GM10266 (cell line): ENCODE results near the gene ERC2.

Experiments used
- DNase-seq: peaks from one replicate; pipeline ENCODE4 v3.0.0; 2012; ENCODE audit errors: extremely low spot score
- TF ChIP-seq, protein P1 (sequence below): IDR thresholded peaks from 2 replicates; pipeline ENCODE4 v1.5.1; 2012; ENCODE audit warnings: mild to moderate bottlenecking, low read depth; ENCODE audit not compliant: control insufficient read depth, insufficient read depth; ENCODE audit errors: missing control alignments

Gene ERC2

DNA sequence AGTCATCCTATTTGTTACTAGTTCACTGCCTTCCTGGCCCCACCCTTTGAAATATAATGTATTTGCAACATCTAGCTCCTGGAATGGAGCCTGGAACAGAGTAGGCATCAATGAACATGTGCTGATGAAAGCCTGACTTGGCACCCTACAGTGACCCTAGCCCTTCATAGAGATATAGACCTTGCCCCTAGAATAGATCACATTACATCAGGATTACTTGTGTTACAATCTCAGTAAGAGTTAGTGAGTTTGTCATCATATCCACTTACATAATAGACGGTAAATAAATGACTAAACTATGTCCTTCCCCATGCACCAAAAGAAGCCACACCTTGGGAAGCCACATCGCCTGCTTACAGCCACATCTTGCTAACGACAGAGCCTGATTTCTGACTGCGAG lies 870.6 kb downstream of the ERC2 start:
- no peak for DNase-seq
- TF ChIP-seq, protein P1, sequence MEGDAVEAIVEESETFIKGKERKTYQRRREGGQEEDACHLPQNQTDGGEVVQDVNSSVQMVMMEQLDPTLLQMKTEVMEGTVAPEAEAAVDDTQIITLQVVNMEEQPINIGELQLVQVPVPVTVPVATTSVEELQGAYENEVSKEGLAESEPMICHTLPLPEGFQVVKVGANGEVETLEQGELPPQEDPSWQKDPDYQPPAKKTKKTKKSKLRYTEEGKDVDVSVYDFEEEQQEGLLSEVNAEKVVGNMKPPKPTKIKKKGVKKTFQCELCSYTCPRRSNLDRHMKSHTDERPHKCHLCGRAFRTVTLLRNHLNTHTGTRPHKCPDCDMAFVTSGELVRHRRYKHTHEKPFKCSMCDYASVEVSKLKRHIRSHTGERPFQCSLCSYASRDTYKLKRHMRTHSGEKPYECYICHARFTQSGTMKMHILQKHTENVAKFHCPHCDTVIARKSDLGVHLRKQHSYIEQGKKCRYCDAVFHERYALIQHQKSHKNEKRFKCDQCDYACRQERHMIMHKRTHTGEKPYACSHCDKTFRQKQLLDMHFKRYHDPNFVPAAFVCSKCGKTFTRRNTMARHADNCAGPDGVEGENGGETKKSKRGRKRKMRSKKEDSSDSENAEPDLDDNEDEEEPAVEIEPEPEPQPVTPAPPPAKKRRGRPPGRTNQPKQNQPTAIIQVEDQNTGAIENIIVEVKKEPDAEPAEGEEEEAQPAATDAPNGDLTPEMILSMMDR = no peak

DNA sequence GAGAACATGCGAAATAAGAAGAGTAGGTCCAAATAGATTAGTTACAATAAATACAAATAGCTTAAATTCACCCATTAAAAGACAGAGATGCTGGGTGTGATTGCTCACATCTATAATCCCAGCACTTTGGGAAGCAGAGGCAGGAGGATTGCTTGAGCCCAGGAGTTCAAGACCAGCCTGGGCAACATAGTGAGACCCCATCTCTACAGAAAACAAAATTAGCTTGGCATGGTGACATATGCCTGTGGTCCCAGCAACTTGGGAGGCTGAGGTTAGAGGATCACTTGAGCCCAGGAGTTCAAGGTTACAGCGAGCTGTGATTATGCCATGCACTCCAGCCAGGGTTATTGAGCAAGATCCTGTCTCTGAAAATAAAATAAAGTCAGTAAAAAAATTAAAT lies 872.1 kb downstream of the ERC2 start:
- TF ChIP-seq, protein P1 = no peak
- DNase-seq = no peak

DNA sequence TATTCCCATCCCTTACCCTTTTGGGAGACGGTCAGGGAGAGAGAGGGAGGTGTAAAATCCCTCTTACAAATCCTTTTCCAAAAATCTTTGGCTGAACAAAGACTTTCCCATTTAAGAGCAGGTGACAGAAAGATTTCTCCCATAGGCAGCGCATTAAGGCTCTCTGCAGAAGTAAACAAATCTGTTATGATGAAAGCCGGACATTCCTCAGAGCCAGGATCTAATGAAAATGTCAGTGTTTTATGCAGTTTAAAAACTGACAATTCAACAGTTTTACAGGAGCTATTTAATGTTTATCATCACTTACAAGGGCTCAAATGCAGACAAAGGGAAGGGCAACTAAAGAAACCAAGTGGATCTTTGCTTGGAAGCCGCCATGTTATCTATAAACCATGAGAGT lies 872.8 kb downstream of the ERC2 start:
- DNase-seq = no peak
- TF ChIP-seq, protein P1 = no peak

DNA sequence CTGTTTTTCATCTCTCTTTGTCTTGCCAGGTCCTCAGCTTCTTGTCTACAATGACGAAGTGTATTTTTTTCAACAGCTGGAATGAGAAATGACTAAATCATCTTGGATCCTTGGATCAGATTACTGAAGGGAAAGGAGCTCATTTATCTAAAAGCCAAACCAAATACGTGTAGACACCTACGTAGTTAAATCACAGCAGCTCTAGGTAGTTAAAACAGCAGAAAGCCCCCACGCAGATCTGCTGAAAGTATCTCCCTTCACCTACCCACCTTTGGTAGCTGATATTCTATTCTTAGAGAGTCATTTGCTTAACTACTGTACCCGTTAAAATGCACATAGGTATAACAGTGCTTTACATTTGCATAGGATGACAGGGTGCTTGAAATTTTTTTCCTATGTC lies 875.7 kb downstream of the ERC2 start:
- TF ChIP-seq, protein P1 = no peak

DNA sequence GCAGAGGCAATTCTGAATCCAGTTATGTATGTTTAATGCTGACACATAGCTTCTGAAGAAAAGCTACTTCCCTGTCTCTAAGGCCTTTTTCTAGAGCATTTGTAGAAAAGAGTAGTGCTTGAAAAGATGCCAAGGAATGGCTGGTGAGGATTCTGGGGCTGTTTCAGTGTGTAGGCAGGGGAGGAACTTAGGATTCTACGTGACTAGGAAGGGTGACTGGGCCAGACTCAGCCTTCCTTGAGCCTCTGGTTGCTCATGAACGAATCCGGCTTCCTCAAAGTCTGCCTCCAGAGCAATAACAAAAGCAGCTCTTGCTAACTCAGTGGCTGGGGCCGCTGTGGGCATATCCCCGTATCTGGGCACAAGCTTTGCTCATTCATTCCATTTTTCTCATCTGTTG lies 876.4 kb downstream of the ERC2 start:
- TF ChIP-seq, protein P1 = no peak

More for the DNA sequence above, 875.7 kb downstream of the ERC2 start:
- no peak for DNase-seq

DNA sequence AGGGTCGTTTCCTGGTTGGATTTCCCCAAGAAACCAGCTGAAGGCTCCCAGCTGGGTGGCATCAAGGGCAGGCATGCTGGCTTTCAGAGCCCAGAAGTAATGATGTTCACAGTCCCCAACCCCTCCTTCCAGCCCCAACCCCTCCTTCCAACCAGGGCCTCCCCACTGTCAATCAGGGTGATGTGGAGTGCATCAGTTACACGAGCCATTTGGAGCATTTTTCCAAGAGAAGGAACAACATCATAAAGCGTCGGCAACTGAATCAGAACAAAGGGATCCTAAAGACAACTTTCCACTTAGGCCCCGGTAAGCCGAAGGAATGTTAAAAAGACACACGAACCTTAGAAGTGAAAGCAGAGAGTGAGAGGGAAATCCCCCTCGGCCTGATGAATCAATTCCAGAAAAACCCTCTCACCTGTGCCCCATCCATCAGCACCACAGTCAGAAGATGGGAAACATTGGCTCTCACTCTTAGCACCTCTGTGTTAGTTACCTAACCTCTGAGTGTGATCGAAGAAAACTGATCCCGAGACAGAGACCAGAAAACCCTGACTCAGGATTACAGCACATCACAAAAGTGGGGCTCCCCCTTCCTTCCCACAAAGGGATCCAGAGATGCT lies 880.0 kb downstream of the ERC2 start:
- TF ChIP-seq, protein P1 = no peak
- no peak for DNase-seq

More for the DNA sequence above, 876.4 kb downstream of the ERC2 start:
- no peak for DNase-seq

DNA sequence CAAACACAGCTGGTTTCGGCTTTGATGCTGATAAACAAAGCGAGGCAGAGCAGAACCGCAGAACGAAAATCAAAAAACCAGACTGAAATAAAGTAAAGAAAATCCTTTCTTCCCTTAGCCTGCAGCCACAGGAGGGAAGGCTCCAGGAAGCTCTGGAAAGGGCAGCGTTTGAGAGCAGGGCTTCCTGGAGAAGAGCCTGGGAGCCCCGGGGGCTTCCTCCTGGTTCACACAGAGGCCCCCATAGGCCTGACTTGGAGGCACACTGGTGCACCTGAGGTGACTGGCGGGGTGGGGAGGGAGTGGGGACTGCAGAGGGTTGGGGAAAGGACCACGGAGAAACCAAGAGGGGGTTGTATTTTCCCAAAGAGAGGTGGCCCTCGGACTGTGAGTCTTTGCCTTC lies 882.4 kb downstream of the ERC2 start:
- DNase-seq = no peak
- TF ChIP-seq, protein P1 = no peak
